Measurements from ENCODE around the gene C4BPB. TPM values are rescaled to one million over a fixed set of nuclear protein-coding genes. Genes with fewer than 3 reads are reported as not detected.

The C4BPB gene
- total RNA-seq, 1 experiment from 2014 or later, result not detected

GRCh38 chr1:207084701-207085180 lies 3.9 kb upstream of the C4BPB start:
- H3K36me3 ChIP-seq (ENCODE audit: insufficient read depth, low read length), result no peaks in the 10 kb centered on the region
- no peaks in the 10 kb centered on the region for H3K79me2 ChIP-seq (ENCODE audit: low read length)
- no peak overlapping the region for H2AFZ ChIP-seq (ENCODE audit: low read length)
- H3K27me3 ChIP-seq (ENCODE audit: low read length), result no peaks in the 10 kb centered on the region
- no peaks in the 10 kb centered on the region for H3K9me3 ChIP-seq (ENCODE audit: low read length)
- no peaks in the 10 kb centered on the region for H3K9me2 ChIP-seq (replicated peaks; ENCODE audit: insufficient read depth, low read length)
- DNase-seq, result peak; percentile 78
- no peaks in the 10 kb centered on the region for H4K20me1 ChIP-seq (ENCODE audit: insufficient read depth, low read depth, low read length)
- H3K4me2 ChIP-seq (ENCODE audit: low read depth, low read length, poor library complexity, severe bottlenecking), result no peak overlapping the region
- H3K4me3 ChIP-seq (ENCODE audit: low read length), result no peak overlapping the region
- H3K9ac ChIP-seq (ENCODE audit: low read length), result no peak overlapping the region
- no peaks in the 10 kb centered on the region for H3K4me1 ChIP-seq (ENCODE audit: low read length)
- H3K27ac ChIP-seq (ENCODE audit: low read length), result no peak overlapping the region

GRCh38 chr1:207085887-207086286 lies 2.8 kb upstream of the C4BPB start:
- no peaks in the 10 kb centered on the region for H3K9me3 ChIP-seq (ENCODE audit: low read length)
- no peak overlapping the region for H3K9ac ChIP-seq (ENCODE audit: low read length)
- no peaks in the 10 kb centered on the region for H3K4me1 ChIP-seq (ENCODE audit: low read length)
- no peak overlapping the region for H3K27ac ChIP-seq (ENCODE audit: low read length)
- no peaks in the 10 kb centered on the region for H4K20me1 ChIP-seq (ENCODE audit: insufficient read depth, low read depth, low read length)
- H3K36me3 ChIP-seq (ENCODE audit: insufficient read depth, low read length), result no peaks in the 10 kb centered on the region
- DNase-seq, result no peak
- H3K9me2 ChIP-seq (replicated peaks; ENCODE audit: insufficient read depth, low read length), result no peaks in the 10 kb centered on the region
- H2AFZ ChIP-seq (ENCODE audit: low read length), result no peak overlapping the region
- no peak overlapping the region for H3K4me2 ChIP-seq (ENCODE audit: low read depth, low read length, poor library complexity, severe bottlenecking)
- no peaks in the 10 kb centered on the region for H3K27me3 ChIP-seq (ENCODE audit: low read length)
- no peaks in the 10 kb centered on the region for H3K79me2 ChIP-seq (ENCODE audit: low read length)
- no peak overlapping the region for H3K4me3 ChIP-seq (ENCODE audit: low read length)

GRCh38 chr1:207088161-207088560 lies 499 bp upstream of the C4BPB start:
- Histone ChIP-seq H3K27me3 (ENCODE audit: low read length) (no peaks in the 10 kb centered on the region), H4K20me1 (ENCODE audit: insufficient read depth, low read depth, low read length) (no peaks in the 10 kb centered on the region), H3K4me3 (ENCODE audit: low read length) (no peak overlapping the region), H3K79me2 (ENCODE audit: low read length) (no peaks in the 10 kb centered on the region), H3K4me1 (ENCODE audit: low read length) (no peaks in the 10 kb centered on the region), H3K9ac (ENCODE audit: low read length) (no peak overlapping the region), H3K36me3 (ENCODE audit: insufficient read depth, low read length) (no peaks in the 10 kb centered on the region), H3K4me2 (ENCODE audit: low read depth, low read length, poor library complexity, severe bottlenecking) (no peak overlapping the region), H2AFZ (ENCODE audit: low read length) (no peak overlapping the region), H3K9me2 (replicated peaks; ENCODE audit: insufficient read depth, low read length) (no peaks in the 10 kb centered on the region), H3K9me3 (ENCODE audit: low read length) (no peaks in the 10 kb centered on the region), H3K27ac (ENCODE audit: low read length) (no peak overlapping the region)
- DNase-seq, result no peak

- no peaks in the 10 kb centered on the region for H3K9me3 ChIP-seq (ENCODE audit: low read length)
- no peak overlapping the region for H3K4me3 ChIP-seq (ENCODE audit: low read length)
- no peaks in the 10 kb centered on the region for H3K36me3 ChIP-seq (ENCODE audit: insufficient read depth, low read length)
- H3K4me1 ChIP-seq (ENCODE audit: low read length), result no peaks in the 10 kb centered on the region
- H3K4me2 ChIP-seq (ENCODE audit: low read depth, low read length, poor library complexity, severe bottlenecking), result no peak overlapping the region
- no peak overlapping the region for H3K9ac ChIP-seq (ENCODE audit: low read length)
- H3K27me3 ChIP-seq (ENCODE audit: low read length), result no peaks in the 10 kb centered on the region
- no peak overlapping the region for H2AFZ ChIP-seq (ENCODE audit: low read length)
- H3K79me2 ChIP-seq (ENCODE audit: low read length), result no peaks in the 10 kb centered on the region
- no peaks in the 10 kb centered on the region for H3K9me2 ChIP-seq (replicated peaks; ENCODE audit: insufficient read depth, low read length)
- no peak for DNase-seq
- H4K20me1 ChIP-seq (ENCODE audit: insufficient read depth, low read depth, low read length), result no peaks in the 10 kb centered on the region
- H3K27ac ChIP-seq (ENCODE audit: low read length), result no peak overlapping the region
Observed at GRCh38 chr1:207089627-207090355, 1.1 kb downstream of the C4BPB start.

- Histone ChIP-seq H4K20me1 (ENCODE audit: insufficient read depth, low read depth, low read length) (no peaks in the 10 kb centered on the region), H3K27ac (ENCODE audit: low read length) (no peak overlapping the region), H3K9ac (ENCODE audit: low read length) (no peak overlapping the region), H3K79me2 (ENCODE audit: low read length) (no peaks in the 10 kb centered on the region), H2AFZ (ENCODE audit: low read length) (no peak overlapping the region), H3K9me3 (ENCODE audit: low read length) (no peaks in the 10 kb centered on the region), H3K4me3 (ENCODE audit: low read length) (no peak overlapping the region), H3K4me2 (ENCODE audit: low read depth, low read length, poor library complexity, severe bottlenecking) (no peak overlapping the region), H3K4me1 (ENCODE audit: low read length) (no peaks in the 10 kb centered on the region), H3K36me3 (ENCODE audit: insufficient read depth, low read length) (no peaks in the 10 kb centered on the region), H3K9me2 (replicated peaks; ENCODE audit: insufficient read depth, low read length) (no peaks in the 10 kb centered on the region), H3K27me3 (ENCODE audit: low read length) (no peaks in the 10 kb centered on the region)
- DNase-seq, result no peak
Observed at GRCh38 chr1:207091200-207091908, 2.7 kb downstream of the C4BPB start.

GRCh38 chr1:207093944-207094343 lies 5.3 kb downstream of the C4BPB start:
- no peaks in the 10 kb centered on the region for H4K20me1 ChIP-seq (ENCODE audit: insufficient read depth, low read depth, low read length)
- no peak overlapping the region for H2AFZ ChIP-seq (ENCODE audit: low read length)
- no peaks in the 10 kb centered on the region for H3K9me2 ChIP-seq (replicated peaks; ENCODE audit: insufficient read depth, low read length)
- no peak overlapping the region for H3K4me2 ChIP-seq (ENCODE audit: low read depth, low read length, poor library complexity, severe bottlenecking)
- no peak for DNase-seq
- H3K27ac ChIP-seq (ENCODE audit: low read length), result no peak overlapping the region
- H3K79me2 ChIP-seq (ENCODE audit: low read length), result no peaks in the 10 kb centered on the region
- no peaks in the 10 kb centered on the region for H3K27me3 ChIP-seq (ENCODE audit: low read length)
- no peaks in the 10 kb centered on the region for H3K9me3 ChIP-seq (ENCODE audit: low read length)
- no peak overlapping the region for H3K9ac ChIP-seq (ENCODE audit: low read length)
- no peaks in the 10 kb centered on the region for H3K36me3 ChIP-seq (ENCODE audit: insufficient read depth, low read length)
- H3K4me1 ChIP-seq (ENCODE audit: low read length), result no peaks in the 10 kb centered on the region
- H3K4me3 ChIP-seq (ENCODE audit: low read length), result no peak overlapping the region

GRCh38 chr1:207097871-207098324 lies 9.2 kb downstream of the C4BPB start:
- DNase-seq, result no peak
- Histone ChIP-seq H3K9me3 (ENCODE audit: low read length) (no peaks in the 10 kb centered on the region), H3K9ac (ENCODE audit: low read length) (no peak overlapping the region), H3K4me1 (ENCODE audit: low read length) (no peaks in the 10 kb centered on the region), H3K4me3 (ENCODE audit: low read length) (no peak overlapping the region), H3K9me2 (replicated peaks; ENCODE audit: insufficient read depth, low read length) (no peaks in the 10 kb centered on the region), H4K20me1 (ENCODE audit: insufficient read depth, low read depth, low read length) (no peaks in the 10 kb centered on the region), H3K27me3 (ENCODE audit: low read length) (no peaks in the 10 kb centered on the region), H3K4me2 (ENCODE audit: low read depth, low read length, poor library complexity, severe bottlenecking) (no peak overlapping the region), H2AFZ (ENCODE audit: low read length) (no peak overlapping the region), H3K79me2 (ENCODE audit: low read length) (no peaks in the 10 kb centered on the region), H3K27ac (ENCODE audit: low read length) (no peak overlapping the region), H3K36me3 (ENCODE audit: insufficient read depth, low read length) (no peaks in the 10 kb centered on the region)

DNA sequence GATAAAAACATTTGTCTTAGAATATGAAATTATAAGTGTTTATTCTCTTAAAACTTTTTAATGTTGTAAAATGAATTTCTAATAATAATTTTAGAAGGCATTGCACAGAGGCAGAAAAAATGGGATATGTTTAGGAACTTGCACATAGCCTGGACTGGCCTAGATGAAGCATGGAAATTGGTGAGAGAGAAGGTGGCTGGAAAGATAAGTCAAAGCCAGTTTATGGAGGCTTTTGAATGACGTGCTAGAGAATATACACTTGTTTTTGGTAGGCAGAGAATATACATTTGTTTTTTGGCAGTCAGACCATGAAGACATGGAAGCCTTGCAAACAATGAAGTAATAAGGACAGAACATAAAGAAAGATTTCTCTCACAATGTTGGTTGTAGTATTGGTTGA lies 13.1 kb downstream of the C4BPB start:
- H2AFZ ChIP-seq (ENCODE audit: low read length), result no peak overlapping the region
- H3K36me3 ChIP-seq (ENCODE audit: insufficient read depth, low read length), result no peaks in the 10 kb centered on the region
- H3K27me3 ChIP-seq (ENCODE audit: low read length), result no peaks in the 10 kb centered on the region
- no peak overlapping the region for H3K9ac ChIP-seq (ENCODE audit: low read length)
- H3K4me1 ChIP-seq (ENCODE audit: low read length), result no peaks in the 10 kb centered on the region
- H3K9me2 ChIP-seq (replicated peaks; ENCODE audit: insufficient read depth, low read length), result no peaks in the 10 kb centered on the region
- no peak overlapping the region for H3K27ac ChIP-seq (ENCODE audit: low read length)
- H4K20me1 ChIP-seq (ENCODE audit: insufficient read depth, low read depth, low read length), result no peaks in the 10 kb centered on the region
- DNase-seq, result no peak
- no peaks in the 10 kb centered on the region for H3K9me3 ChIP-seq (ENCODE audit: low read length)
- H3K4me3 ChIP-seq (ENCODE audit: low read length), result no peak overlapping the region
- no peak overlapping the region for H3K4me2 ChIP-seq (ENCODE audit: low read depth, low read length, poor library complexity, severe bottlenecking)
- H3K79me2 ChIP-seq (ENCODE audit: low read length), result no peaks in the 10 kb centered on the region
